ENCODE data around the gene CCDC116.

Gene CCDC116

GRCh38 chr22:21684492-21685163, 52.1 kb downstream of the CCDC116 start:
- no peak for DNase-seq

GRCh38 chr22:21685164-21685513, 52.6 kb downstream of the CCDC116 start:
- no peak for DNase-seq

GRCh38 chr22:21686193-21686608, 53.6 kb downstream of the CCDC116 start:
- DNase-seq: no peak
